ENCODE data around the gene NCS1. TPM values are rescaled to one million over a fixed set of nuclear protein-coding genes. Genes with fewer than 3 reads are reported as not detected.

The NCS1 gene
- total and polyA plus RNA-seq, 7 experiments from 2014 or later = 0.14 to 0.85 (median 0.22) TPM; not detected in 4

- ChIA-PET CTCF (no interaction called here), POLR2A (no interaction called here)
- peaks cover 0 to 1% (median 0%) of the 10 kb centered on the region in 11 donors for H3K9me3 Mint-ChIP-seq
- Histone ChIP-seq H3K9me3 (ENCODE audit: control insufficient read depth in 2 of 3, low read length in 3 of 3) (no peaks in the 10 kb centered on the region), H3K27ac (ENCODE audit: low read depth, low read length) (no peak overlapping the region), H3K4me1 (ENCODE audit: control insufficient read depth in 2 of 2, insufficient read depth in 2 of 2, low read length in 2 of 2) (peaks cover 5 to 18% of the 10 kb centered on the region in 2 donors), H3K4me3 (ENCODE audit: low read length) (no peak overlapping the region), H3K27me3 (ENCODE audit: control insufficient read depth in 2 of 2, insufficient read depth in 2 of 2, low read length in 2 of 2) (no peaks in the 10 kb centered on the region), H3K36me3 (ENCODE audit: control insufficient read depth in 2 of 3, insufficient read depth in 3 of 3, low read length in 3 of 3) (no peaks in the 10 kb centered on the region)
- DNase-seq (no peak), ATAC-seq (no peak)
- intact Hi-C loops (cut with micrococcal nuclease) = no loop called here
- peaks cover 21 to 49% (median 39%) of the 10 kb centered on the region in 7 donors for H3K4me1 Mint-ChIP-seq
- no peaks in the 10 kb centered on the region for H3K36me3 Mint-ChIP-seq
- peak overlapping the region in 1 of 9 donors; percentile 67 for H3K27ac Mint-ChIP-seq
- peak overlapping the region in 5 of 10 donors; percentile 16 to 36 (median 32) for H3K4me3 Mint-ChIP-seq
- H3K27me3 Mint-ChIP-seq = peaks cover 0 to 33% (median 19%) of the 10 kb centered on the region in 5 donors
Observed at GRCh38 chr9:130143279-130143893, 28.8 kb upstream of the NCS1 start.

- ChIA-PET CTCF (no interaction called here), POLR2A (interaction anchor here (0.6 kb wide), 1 partner anchor 112 kb away, joined by 3 read pairs; no protein-coding TSS in a partner anchor)
- H3K9me3 Mint-ChIP-seq = peaks cover 0 to 1% (median 0%) of the 10 kb centered on the region in 11 donors
- H3K4me3 ChIP-seq (ENCODE audit: low read length) = no peak overlapping the region
- H3K4me3 Mint-ChIP-seq = peak overlapping the region in 7 of 10 donors; percentile 16 to 45 (median 36)
- no peaks in the 10 kb centered on the region for H3K36me3 Mint-ChIP-seq
- intact Hi-C loops (cut with micrococcal nuclease) = no loop called here
- no peaks in the 10 kb centered on the region for H3K9me3 ChIP-seq (ENCODE audit: control insufficient read depth in 2 of 3, low read length in 3 of 3)
- ATAC-seq (no peak), DNase-seq (no peak)
- no peaks in the 10 kb centered on the region for H3K36me3 ChIP-seq (ENCODE audit: control insufficient read depth in 2 of 3, insufficient read depth in 3 of 3, low read length in 3 of 3)
- H3K27ac Mint-ChIP-seq = peak overlapping the region in 1 of 9 donors; percentile 67
- H3K4me1 ChIP-seq (ENCODE audit: control insufficient read depth in 2 of 2, insufficient read depth in 2 of 2, low read length in 2 of 2) = peaks cover 5 to 12% of the 10 kb centered on the region in 2 donors
- peaks cover 0 to 33% (median 19%) of the 10 kb centered on the region in 5 donors for H3K27me3 Mint-ChIP-seq
- H3K4me1 Mint-ChIP-seq = peaks cover 15 to 43% (median 34%) of the 10 kb centered on the region in 7 donors
- no peak overlapping the region for H3K27ac ChIP-seq (ENCODE audit: low read depth, low read length)
- H3K27me3 ChIP-seq (ENCODE audit: control insufficient read depth in 2 of 2, insufficient read depth in 2 of 2, low read length in 2 of 2) = no peaks in the 10 kb centered on the region
Observed at GRCh38 chr9:130143958-130144366, 28.2 kb upstream of the NCS1 start.

- Mint-ChIP-seq H3K27ac (no peak overlapping the region), H3K4me1 (peaks cover 10 to 35% (median 26%) of the 10 kb centered on the region in 7 donors), H3K36me3 (no peaks in the 10 kb centered on the region), H3K9me3 (no peaks in the 10 kb centered on the region), H3K27me3 (peaks cover 0 to 33% (median 19%) of the 10 kb centered on the region in 5 donors), H3K4me3 (peak overlapping the region in 1 of 10 donors; percentile 57)
- ATAC-seq = no peak
- intact Hi-C loops (cut with micrococcal nuclease) = no loop called here
- Histone ChIP-seq H3K27ac (ENCODE audit: low read depth, low read length) (no peak overlapping the region), H3K36me3 (ENCODE audit: control insufficient read depth in 2 of 3, insufficient read depth in 3 of 3, low read length in 3 of 3) (no peaks in the 10 kb centered on the region), H3K9me3 (ENCODE audit: control insufficient read depth in 2 of 3, low read length in 3 of 3) (no peaks in the 10 kb centered on the region), H3K4me3 (ENCODE audit: low read length) (no peak overlapping the region), H3K27me3 (ENCODE audit: control insufficient read depth in 2 of 2, insufficient read depth in 2 of 2, low read length in 2 of 2) (no peaks in the 10 kb centered on the region), H3K4me1 (ENCODE audit: control insufficient read depth in 2 of 2, insufficient read depth in 2 of 2, low read length in 2 of 2) (peaks cover 5% of the 10 kb centered on the region in 2 donors)
- ChIA-PET CTCF (no interaction called here), POLR2A (interaction anchor here (0.6 kb wide), 1 partner anchor 112 kb away, joined by 3 read pairs; no protein-coding TSS in a partner anchor)
- no peak for DNase-seq
Observed at GRCh38 chr9:130144703-130145102, 27.5 kb upstream of the NCS1 start.

GRCh38 chr9:130145658-130146057, 26.5 kb upstream of the NCS1 start:
- no peak overlapping the region for H3K4me3 ChIP-seq (ENCODE audit: low read length)
- Mint-ChIP-seq H3K4me3 (no peak overlapping the region), H3K36me3 (no peaks in the 10 kb centered on the region), H3K27ac (no peak overlapping the region), H3K27me3 (peaks cover 0 to 33% (median 19%) of the 10 kb centered on the region in 5 donors), H3K4me1 (peaks cover 8 to 27% (median 17%) of the 10 kb centered on the region in 7 donors), H3K9me3 (no peaks in the 10 kb centered on the region)
- no peaks in the 10 kb centered on the region for H3K9me3 ChIP-seq (ENCODE audit: control insufficient read depth in 2 of 3, low read length in 3 of 3)
- ATAC-seq (no peak), DNase-seq (no peak)
- H3K27me3 ChIP-seq (ENCODE audit: control insufficient read depth in 2 of 2, insufficient read depth in 2 of 2, low read length in 2 of 2) = no peaks in the 10 kb centered on the region
- intact Hi-C loops (cut with micrococcal nuclease) = no loop called here
- CTCF ChIA-PET = no interaction called here
- H3K36me3 ChIP-seq (ENCODE audit: control insufficient read depth in 2 of 3, insufficient read depth in 3 of 3, low read length in 3 of 3) = no peaks in the 10 kb centered on the region
- no peak overlapping the region for H3K27ac ChIP-seq (ENCODE audit: low read depth, low read length)
- peaks cover 4 to 5% of the 10 kb centered on the region in 2 donors for H3K4me1 ChIP-seq (ENCODE audit: control insufficient read depth in 2 of 2, insufficient read depth in 2 of 2, low read length in 2 of 2)
- POLR2A ChIA-PET = no interaction called here

GRCh38 chr9:130147198-130147597, 25.0 kb upstream of the NCS1 start:
- H3K4me3 ChIP-seq (ENCODE audit: low read length) = no peak overlapping the region
- ATAC-seq (no peak), DNase-seq (no peak)
- intact Hi-C loops (cut with micrococcal nuclease) = no loop called here
- Mint-ChIP-seq H3K36me3 (no peaks in the 10 kb centered on the region), H3K4me3 (no peak overlapping the region), H3K4me1 (peaks cover 7 to 18% (median 14%) of the 10 kb centered on the region in 7 donors), H3K27ac (no peak overlapping the region), H3K9me3 (no peaks in the 10 kb centered on the region), H3K27me3 (peaks cover 0 to 33% (median 19%) of the 10 kb centered on the region in 5 donors)
- no peaks in the 10 kb centered on the region for H3K36me3 ChIP-seq (ENCODE audit: control insufficient read depth in 2 of 3, insufficient read depth in 3 of 3, low read length in 3 of 3)
- H3K27me3 ChIP-seq (ENCODE audit: control insufficient read depth in 2 of 2, insufficient read depth in 2 of 2, low read length in 2 of 2) = no peaks in the 10 kb centered on the region
- ChIA-PET CTCF (no interaction called here), POLR2A (interaction anchor here (0.6 kb wide), 1 partner anchor 64 kb away, joined by 6 read pairs; no protein-coding TSS in a partner anchor)
- H3K9me3 ChIP-seq (ENCODE audit: control insufficient read depth in 2 of 3, low read length in 3 of 3) = no peaks in the 10 kb centered on the region
- H3K27ac ChIP-seq (ENCODE audit: low read depth, low read length) = no peak overlapping the region
- H3K4me1 ChIP-seq (ENCODE audit: control insufficient read depth in 2 of 2, insufficient read depth in 2 of 2, low read length in 2 of 2) = peaks cover 4 to 5% of the 10 kb centered on the region in 2 donors

- H3K27me3 ChIP-seq (ENCODE audit: control insufficient read depth in 2 of 2, insufficient read depth in 2 of 2, low read length in 2 of 2) = no peaks in the 10 kb centered on the region
- POLR2A ChIA-PET = no interaction called here
- DNase-seq (no peak), ATAC-seq (no peak)
- Mint-ChIP-seq H3K4me3 (no peak overlapping the region), H3K4me1 (peaks cover 7 to 18% (median 14%) of the 10 kb centered on the region in 7 donors), H3K9me3 (no peaks in the 10 kb centered on the region), H3K27ac (no peak overlapping the region), H3K27me3 (peaks cover 0 to 33% (median 19%) of the 10 kb centered on the region in 5 donors), H3K36me3 (no peaks in the 10 kb centered on the region)
- intact Hi-C loops (cut with micrococcal nuclease) = no loop called here
- CTCF ChIA-PET = no interaction called here
- no peak overlapping the region for H3K4me3 ChIP-seq (ENCODE audit: low read length)
- H3K4me1 ChIP-seq (ENCODE audit: control insufficient read depth in 2 of 2, insufficient read depth in 2 of 2, low read length in 2 of 2) = peaks cover 4 to 5% of the 10 kb centered on the region in 2 donors
- H3K36me3 ChIP-seq (ENCODE audit: control insufficient read depth in 2 of 3, insufficient read depth in 3 of 3, low read length in 3 of 3) = no peaks in the 10 kb centered on the region
- no peak overlapping the region for H3K27ac ChIP-seq (ENCODE audit: low read depth, low read length)
- H3K9me3 ChIP-seq (ENCODE audit: control insufficient read depth in 2 of 3, low read length in 3 of 3) = no peaks in the 10 kb centered on the region
Observed at GRCh38 chr9:130147910-130148309, 24.3 kb upstream of the NCS1 start.

- Histone ChIP-seq H3K27ac (ENCODE audit: low read depth, low read length) (no peak overlapping the region), H3K36me3 (ENCODE audit: control insufficient read depth in 2 of 3, insufficient read depth in 3 of 3, low read length in 3 of 3) (no peaks in the 10 kb centered on the region), H3K27me3 (ENCODE audit: control insufficient read depth in 2 of 2, insufficient read depth in 2 of 2, low read length in 2 of 2) (no peaks in the 10 kb centered on the region), H3K4me1 (ENCODE audit: control insufficient read depth in 2 of 2, insufficient read depth in 2 of 2, low read length in 2 of 2) (peaks cover 0 to 2% of the 10 kb centered on the region in 2 donors), H3K9me3 (ENCODE audit: control insufficient read depth in 2 of 3, low read length in 3 of 3) (no peaks in the 10 kb centered on the region), H3K4me3 (ENCODE audit: low read length) (no peak overlapping the region)
- no peak for DNase-seq
- no peaks in the 10 kb centered on the region for H3K36me3 Mint-ChIP-seq
- intact Hi-C loops (cut with micrococcal nuclease) = no loop called here
- POLR2A ChIA-PET = no interaction called here
- H3K27me3 Mint-ChIP-seq = peaks cover 0 to 26% (median 15%) of the 10 kb centered on the region in 5 donors
- H3K27ac Mint-ChIP-seq = peak overlapping the region in 1 of 9 donors; percentile 55
- H3K4me1 Mint-ChIP-seq = peaks cover 2 to 10% (median 8%) of the 10 kb centered on the region in 7 donors
- H3K9me3 Mint-ChIP-seq = no peaks in the 10 kb centered on the region
- CTCF ChIA-PET = no interaction called here
- ATAC-seq = no peak
- no peak overlapping the region for H3K4me3 Mint-ChIP-seq
Observed at GRCh38 chr9:130149031-130149430, 23.2 kb upstream of the NCS1 start.

Measured in naive thymus-derived CD4-positive, alpha-beta T cell (primary cell).